CD4-positive, alpha-beta T cell treated with Interleukin-4 for 1 hour (primary cell): ENCODE measurements around the gene TIMP2.
"Not testable (repeated sequence)": the region's sequence is repeated elsewhere in the genome, so short reads cannot be mapped to it uniquely, and the experiment has no call there.

Source experiments
- DNase-seq, 2 donors: peaks; one replicate each; pipeline ENCODE4 v3.0.0-alpha.2; 2020 to 2022

Gene TIMP2

DNA sequence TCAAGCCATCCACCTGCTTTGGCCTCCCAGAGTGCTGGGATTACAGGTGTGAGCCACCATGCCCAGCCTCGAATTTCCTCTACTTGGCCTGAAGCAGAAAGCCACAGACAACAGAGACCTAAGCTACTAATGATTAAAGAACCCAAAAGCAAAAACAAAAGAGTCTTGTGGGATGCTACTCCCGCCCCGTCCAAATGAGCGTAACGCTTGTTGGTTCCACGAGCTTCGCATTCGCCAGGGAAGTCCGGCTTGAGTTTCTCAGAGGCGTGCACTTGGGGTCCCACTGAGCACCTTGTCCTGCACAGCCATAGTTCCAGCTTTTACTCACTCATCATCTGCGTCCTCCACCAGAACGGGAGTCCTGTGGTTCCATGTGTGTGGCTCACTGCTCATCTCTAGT is 38.2 kb downstream of the TIMP2 start:
- no peak for DNase-seq

GRCh38 chr17:78885956-78886355 is 39.2 kb downstream of the TIMP2 start:
- DNase-seq = no peak

GRCh38 chr17:78884876-78885667 is 40.1 kb downstream of the TIMP2 start:
- no peak for DNase-seq

DNA sequence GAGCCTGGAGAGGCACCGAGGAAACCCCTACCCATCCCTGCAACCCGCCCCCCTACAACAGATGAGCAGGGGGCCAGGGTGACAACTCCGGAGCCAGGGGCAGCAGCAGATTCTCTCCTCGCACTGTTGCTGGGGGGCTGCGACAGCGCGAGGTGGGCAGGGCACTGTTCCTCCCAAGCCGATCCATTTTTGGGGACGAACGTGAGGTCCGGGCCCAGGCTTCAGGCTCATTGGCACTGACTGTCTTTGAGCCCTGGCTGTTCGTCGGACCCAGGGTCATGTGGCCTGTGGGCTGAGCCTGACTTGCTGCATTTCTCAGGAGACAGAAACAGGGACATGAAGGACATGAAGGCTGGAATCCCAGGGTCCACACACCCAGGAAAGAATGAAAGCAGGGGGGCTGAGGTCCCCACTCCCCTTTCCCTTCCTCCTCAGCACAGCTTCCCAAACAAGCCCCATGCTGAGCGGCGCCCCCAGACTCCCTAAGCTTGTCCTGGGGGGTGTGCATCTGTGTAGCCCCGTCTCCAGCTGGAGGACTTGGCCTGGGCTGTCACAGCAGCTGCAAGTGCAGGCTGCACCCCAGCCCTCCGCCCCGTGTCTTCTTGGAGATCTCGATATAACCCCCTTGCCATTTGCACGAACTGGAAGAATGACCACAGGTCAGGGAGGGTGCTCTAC is 40.9 kb downstream of the TIMP2 start:
- DNase-seq = no peak

GRCh38 chr17:78883533-78884131 is 41.6 kb downstream of the TIMP2 start:
- DNase-seq = peak in 1 of 2 donors; percentile 43

DNA sequence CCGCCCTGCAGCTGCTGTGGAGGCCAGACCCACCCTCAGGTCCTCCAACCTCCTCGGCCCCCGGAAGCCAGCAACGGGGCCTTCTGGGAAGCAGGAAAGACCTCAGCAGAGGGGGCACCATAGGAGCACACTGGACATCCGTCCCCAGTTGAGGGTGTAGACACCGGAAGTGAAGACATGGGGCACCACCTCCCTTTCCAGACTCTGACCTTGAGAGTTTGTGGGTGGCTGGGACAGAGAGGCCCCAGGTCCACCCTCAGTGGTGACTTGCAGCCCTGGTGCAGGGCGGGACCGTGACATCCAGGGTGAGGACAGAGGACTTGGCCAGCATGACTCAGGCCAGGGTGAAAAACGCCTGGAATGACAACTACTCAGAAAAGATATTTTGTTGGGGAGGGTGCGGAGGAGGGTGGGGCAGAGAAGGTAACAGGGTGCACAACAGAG is 42.1 kb downstream of the TIMP2 start:
- DNase-seq = peak in 1 of 2 donors; percentile 78

GRCh38 chr17:78882540-78883088 is 42.6 kb downstream of the TIMP2 start:
- DNase-seq = peak in 1 of 2 donors; percentile 25

GRCh38 chr17:78879635-78880186 is 45.5 kb downstream of the TIMP2 start:
- peak; percentile 32 to 33 for DNase-seq

- no peak for DNase-seq
These were observed 46.2 kb downstream of the TIMP2 start for GRCh38 chr17:78878871-78879527.

DNA sequence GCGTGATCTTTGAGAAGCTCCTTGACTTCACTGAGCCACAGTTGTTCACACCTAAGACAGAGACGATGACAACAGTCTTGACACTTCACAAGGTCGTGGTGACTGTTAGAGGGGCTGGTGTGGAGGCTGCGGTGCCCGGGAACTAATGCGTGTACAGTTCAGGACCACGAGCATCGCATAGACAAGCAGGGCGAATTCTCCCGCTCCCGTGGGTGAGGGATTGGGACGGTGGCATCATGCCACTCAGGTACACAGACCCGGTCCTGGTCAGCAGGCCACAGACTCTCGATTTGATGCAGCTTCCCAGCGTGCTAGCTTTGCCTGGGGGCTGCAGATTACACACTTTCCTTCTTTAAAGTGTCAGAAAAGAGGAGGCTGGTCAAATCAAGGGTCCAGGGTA is 46.9 kb downstream of the TIMP2 start:
- no peak for DNase-seq

DNA sequence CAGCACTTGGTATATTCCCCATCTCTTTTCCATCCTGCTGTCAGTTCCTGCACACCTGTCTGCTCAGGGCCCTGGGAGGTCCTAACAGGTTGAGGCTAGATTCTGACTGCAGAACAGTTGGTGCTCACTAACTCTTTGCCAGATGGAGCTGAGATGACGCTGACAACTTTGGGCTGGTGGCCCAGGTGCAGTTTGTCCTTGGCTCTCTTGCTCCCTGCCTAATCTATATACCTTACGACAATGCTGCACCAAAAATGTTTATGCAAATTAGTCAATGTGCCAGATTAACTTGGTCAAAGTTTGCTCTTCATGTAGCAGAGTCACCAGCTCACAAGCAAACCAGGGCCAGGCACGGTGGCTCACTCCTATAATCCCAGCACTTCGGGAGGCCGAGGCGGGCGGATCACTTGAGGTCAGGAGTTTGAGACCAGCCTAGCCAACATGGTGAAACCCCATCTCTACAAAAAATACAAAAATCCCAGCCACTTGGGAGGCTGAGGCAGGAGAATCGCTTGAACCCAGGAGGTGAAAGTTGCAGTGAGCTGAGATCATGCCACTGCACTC is 48.2 kb downstream of the TIMP2 start:
- not testable (repeated sequence) for DNase-seq

GRCh38 chr17:78876094-78876597 is 49.0 kb downstream of the TIMP2 start:
- DNase-seq = no peak

DNA sequence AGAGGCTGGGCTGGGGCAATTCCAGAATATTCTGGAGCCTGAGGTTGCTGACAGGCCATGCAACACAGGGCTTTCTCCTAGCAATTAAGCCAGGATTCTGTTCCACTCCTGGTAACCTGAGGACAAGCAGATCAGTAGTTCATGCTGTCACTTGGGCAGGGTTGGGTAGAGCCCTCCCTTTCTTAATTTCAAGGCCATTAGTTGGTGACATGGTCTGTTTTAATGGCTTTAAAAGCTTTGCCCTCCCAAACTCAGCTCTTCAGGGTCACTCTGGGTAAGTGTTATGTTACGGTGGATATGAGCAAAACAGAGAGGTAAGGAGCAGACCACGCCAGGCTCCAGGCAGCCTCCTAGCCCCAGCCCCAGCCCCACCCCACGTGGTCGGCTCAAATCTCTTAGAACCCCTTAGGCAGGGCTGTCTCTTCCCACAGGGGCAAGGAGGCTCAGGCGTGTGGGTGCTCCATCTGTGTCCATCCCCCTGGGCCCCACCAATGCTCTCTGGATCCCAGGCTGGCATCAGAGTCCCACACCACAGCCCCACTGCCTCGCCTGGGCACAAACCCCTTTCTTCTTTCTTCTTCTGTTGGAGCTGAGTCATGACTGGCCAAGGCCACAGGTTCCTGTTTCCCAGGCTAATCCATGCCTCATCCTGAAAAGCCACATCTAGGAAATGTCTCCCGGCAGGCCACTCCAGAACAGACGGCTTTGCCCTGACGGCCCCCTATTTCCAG is 49.7 kb downstream of the TIMP2 start:
- no peak for DNase-seq

DNA sequence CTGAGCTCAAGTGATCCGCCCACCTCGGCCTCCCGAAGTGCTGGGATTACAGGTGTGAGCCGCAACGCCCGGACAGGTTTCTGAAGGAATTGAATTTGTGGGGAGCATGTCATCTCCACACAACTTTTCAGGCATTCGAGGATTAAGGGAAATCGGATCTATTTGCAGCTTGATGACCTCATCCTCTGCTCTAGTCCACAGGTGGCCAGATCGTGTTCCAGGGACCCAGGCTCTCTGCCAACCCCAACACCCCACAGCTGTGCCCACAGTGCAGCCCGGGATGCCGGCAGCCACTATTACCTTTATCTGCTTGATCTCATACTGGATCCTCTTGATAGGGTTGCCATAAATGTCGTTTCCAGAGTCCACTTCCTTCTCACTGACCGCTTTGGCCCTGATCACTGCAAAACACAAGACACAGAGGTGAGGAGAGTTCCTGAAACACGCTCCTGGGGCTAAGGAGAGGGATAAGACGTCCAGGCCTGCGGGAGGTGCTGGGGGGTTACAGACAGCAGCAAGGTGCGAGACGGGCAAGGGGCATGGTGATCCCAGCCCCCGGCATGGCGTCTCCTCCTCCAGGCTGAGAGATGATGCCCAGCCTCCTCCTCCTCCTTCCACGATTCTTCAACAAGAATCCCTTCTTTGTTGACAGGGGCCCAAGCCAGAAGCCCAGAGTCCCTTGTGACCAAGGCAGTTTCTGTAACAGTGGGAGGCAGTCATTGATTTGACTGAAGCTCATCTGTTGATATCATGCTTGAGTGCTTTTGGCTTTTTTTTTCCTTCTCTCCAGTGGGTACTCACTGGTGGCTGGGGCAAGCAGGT is 51.5 kb downstream of the TIMP2 start:
- no peak for DNase-seq

DNA sequence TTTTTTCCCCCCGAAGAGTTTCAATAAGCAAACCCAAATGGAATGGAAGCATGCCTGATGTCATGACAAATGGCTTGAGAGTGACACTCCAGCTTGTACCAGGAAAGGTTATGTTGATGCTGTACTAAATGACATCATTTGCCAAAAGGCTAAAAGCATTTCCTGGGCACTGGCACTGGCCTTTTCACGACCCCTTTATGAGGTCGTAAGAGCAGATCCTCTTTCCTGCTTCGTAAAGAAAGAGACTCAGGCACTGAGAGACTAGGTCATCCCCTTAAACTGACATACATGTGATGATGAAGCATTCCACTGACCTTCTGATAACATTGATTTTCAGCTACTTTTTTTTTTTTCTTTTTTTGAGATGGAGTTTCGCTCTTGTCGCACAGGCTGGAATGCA is 52.7 kb downstream of the TIMP2 start:
- DNase-seq = no peak

DNA sequence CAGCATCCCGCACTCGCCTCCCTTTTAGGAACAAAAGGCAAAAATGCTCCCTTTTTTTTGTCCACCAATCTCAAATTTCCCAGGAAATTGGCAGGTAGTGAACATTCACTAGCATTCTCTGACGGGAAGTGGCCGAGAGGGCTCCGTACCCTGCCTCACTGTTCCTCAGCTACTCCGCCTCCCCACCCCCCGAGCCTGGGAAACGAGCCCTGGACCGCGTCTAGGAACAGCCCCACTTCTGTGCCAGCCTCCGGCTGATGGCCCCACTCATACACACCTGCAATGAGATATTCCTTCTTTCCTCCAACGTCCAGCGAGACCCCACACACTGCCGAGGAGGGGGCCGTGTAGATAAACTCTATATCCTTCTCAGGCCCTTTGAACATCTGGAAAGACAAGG is 54.6 kb downstream of the TIMP2 start:
- no peak for DNase-seq

DNA sequence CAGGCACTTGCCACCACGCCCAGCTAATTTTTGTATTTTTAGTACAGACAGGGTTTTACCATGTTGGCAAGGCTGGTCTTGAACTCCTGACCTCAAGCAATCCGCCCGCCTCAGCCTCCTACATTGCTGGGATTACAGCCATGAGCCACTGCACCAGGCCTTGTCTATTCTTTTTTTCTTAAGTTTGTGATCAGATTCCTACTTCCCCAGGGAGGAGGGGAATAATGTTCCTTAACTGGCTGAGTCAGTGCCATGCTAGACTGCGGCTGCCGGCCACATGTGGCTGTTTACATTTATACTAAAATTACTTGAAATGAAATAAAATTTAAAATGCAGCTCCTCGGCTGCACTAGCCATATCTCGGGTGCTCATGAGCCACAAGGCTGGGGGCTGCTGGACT is 56.8 kb downstream of the TIMP2 start:
- DNase-seq = no peak

GRCh38 chr17:78867046-78867445 is 58.1 kb downstream of the TIMP2 start:
- not testable (repeated sequence) for DNase-seq

DNA sequence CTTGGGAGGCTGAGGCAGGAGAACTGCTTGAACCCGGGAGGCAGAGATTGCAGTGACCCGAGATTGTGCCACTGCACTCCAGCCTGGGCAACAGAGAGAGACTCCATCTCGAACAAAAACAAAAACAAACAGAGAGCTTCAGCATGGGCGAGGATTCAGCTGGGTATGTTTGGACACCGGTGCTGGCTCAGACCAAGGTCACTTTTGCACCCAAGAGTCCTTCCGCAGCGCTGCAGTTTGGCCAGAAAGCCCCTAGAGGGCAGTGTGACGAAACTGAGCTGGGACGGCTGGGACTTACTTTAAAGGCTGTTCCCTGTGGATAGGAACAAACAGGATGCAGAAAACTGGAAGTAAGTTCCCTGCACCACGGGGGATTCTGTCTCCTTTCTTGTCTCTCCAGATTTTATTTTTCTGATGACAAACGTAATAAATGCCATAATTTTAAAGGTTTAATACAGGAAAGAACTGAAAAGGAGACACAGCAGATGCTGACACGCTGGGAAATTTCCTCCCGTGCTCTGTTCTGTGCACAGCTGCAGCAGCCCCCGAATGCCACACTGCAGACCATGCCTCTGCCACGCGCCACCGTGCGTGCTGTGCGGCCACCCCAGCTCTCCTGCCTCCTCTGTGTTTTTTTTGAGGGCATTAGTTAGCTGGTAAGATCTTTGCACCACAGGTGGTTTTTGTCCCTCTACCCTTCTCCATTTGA is 59.4 kb downstream of the TIMP2 start:
- DNase-seq = peak; percentile 62 to 63

DNA sequence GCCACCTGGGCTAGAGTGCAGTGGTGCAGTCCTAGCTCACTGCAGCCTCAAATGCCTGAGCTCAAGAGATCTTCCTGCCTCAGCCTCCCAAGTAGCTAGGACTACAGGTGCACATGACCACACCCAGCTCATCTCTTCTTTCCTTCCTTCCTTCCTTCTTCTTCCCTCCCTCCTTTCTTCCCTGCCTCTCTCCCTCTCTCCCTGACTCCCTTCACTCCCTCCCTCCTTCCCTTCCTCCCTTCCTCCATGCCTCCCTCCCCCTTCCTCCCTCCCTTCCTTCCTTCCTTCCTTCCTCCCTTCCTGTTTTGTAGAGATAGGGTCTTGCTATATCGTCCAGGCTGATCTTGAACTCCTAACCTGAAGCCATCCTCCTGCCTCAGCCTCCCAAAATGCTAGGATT is 61.1 kb downstream of the TIMP2 start:
- DNase-seq = no peak
